Liver (tissue), 9 donors: ENCODE results near the gene EFNA2. TPM values are rescaled to one million over a fixed set of nuclear protein-coding genes. Genes with fewer than 3 reads are reported as not detected.

ENCODE experiments used
- DNase-seq: peaks from one replicate; pipeline ENCODE4 v3.0.0-alpha.2; 2017; ENCODE audit warnings: low spot score
- H3K27ac ChIP-seq, 2 donors: one replicate each; pipeline ENCODE4 v1.7.0; 2013; ENCODE audit warnings: inconsistent platforms in 2 of 2, low read length in 2 of 2, control low read depth in 1 of 2, low read depth in 1 of 2, mild to moderate bottlenecking in 1 of 2
- H3K27me3 ChIP-seq, 4 donors: one replicate each; pipeline versions ENCODE4 v1.6.1 to v1.7.0; 2013; ENCODE audit warnings: low read length in 3 of 4, inconsistent platforms in 1 of 4, mild to moderate bottlenecking in 1 of 4, moderate library complexity in 1 of 4; ENCODE audit not compliant: control insufficient read depth in 4 of 4, insufficient read depth in 4 of 4
- H3K36me3 ChIP-seq, 4 donors: one replicate each; pipeline versions ENCODE4 v1.6.1 to v1.7.0; 2013; ENCODE audit warnings: low read length in 3 of 4, mild to moderate bottlenecking in 3 of 4, low read depth in 1 of 4, moderate library complexity in 1 of 4; ENCODE audit not compliant: control insufficient read depth in 4 of 4, insufficient read depth in 3 of 4
- H3K4me1 ChIP-seq, 4 donors: one replicate each; pipeline versions ENCODE4 v1.6.1 to v1.7.0; 2013; ENCODE audit warnings: low read length in 3 of 4, mild to moderate bottlenecking in 3 of 4, moderate library complexity in 1 of 4; ENCODE audit not compliant: control insufficient read depth in 4 of 4, insufficient read depth in 4 of 4
- H3K4me3 ChIP-seq, 3 donors: one replicate each; pipeline versions ENCODE4 v1.6.1 to v1.7.0; 2013; ENCODE audit warnings: low read length in 3 of 3, control low read depth in 1 of 3, low read depth in 1 of 3, mild to moderate bottlenecking in 1 of 3
- H3K9ac ChIP-seq, 2 donors: one replicate each; pipeline ENCODE4 v1.7.0; 2013; ENCODE audit warnings: low read length in 2 of 2, mild to moderate bottlenecking in 2 of 2, moderate library complexity in 2 of 2, control low read depth in 1 of 2, low read depth in 1 of 2
- H3K9me3 ChIP-seq, 4 donors: one replicate each; pipeline versions ENCODE4 v1.6.1 to v1.7.0; 2013; ENCODE audit warnings: low read length in 3 of 4; ENCODE audit not compliant: control insufficient read depth in 4 of 4
- EGR1 ChIP-seq, 2 donors: IDR thresholded peaks; 2 replicates each; pipeline ENCODE4 v1.6.1; 2016 to 2018; ENCODE audit warnings: antibody characterized with exemption in 2 of 2, low read depth in 2 of 2
- FOXA2 ChIP-seq: IDR thresholded peaks from 2 replicates; pipeline ENCODE4 v1.6.1; 2016; ENCODE audit warnings: antibody characterized with exemption
- GABPA ChIP-seq, 2 donors: IDR thresholded peaks in 1 of 2; conservative IDR thresholded peaks in 1 of 2; 2 replicates each; pipeline ENCODE4 v1.6.1; 2016; ENCODE audit warnings: antibody characterized with exemption in 2 of 2, mild to moderate bottlenecking in 1 of 2, moderate library complexity in 1 of 2
- HNF4A ChIP-seq, 2 donors: conservative IDR thresholded peaks; 2 replicates each; pipeline ENCODE4 v1.6.1; 2016; ENCODE audit warnings: antibody characterized with exemption in 2 of 2, mild to moderate bottlenecking in 2 of 2
- HNF4G ChIP-seq: IDR thresholded peaks from 2 replicates; pipeline ENCODE4 v1.6.1; 2016; ENCODE audit warnings: antibody characterized with exemption
- JUND ChIP-seq, 2 donors: IDR thresholded peaks; 2 replicates each; pipeline ENCODE4 v1.6.1; 2016; ENCODE audit warnings: antibody characterized with exemption in 2 of 2
- NR2F2 ChIP-seq: IDR thresholded peaks from 2 replicates; pipeline ENCODE4 v1.6.1; 2016; ENCODE audit warnings: antibody characterized with exemption
- RAD21 ChIP-seq, 2 donors: IDR thresholded peaks; 2 replicates each; pipeline ENCODE4 v1.6.1; 2016; ENCODE audit warnings: antibody characterized with exemption in 2 of 2, mild to moderate bottlenecking in 2 of 2
- REST ChIP-seq: IDR thresholded peaks from 2 replicates; pipeline ENCODE4 v1.6.1; 2016; ENCODE audit warnings: antibody characterized with exemption, mild to moderate bottlenecking
- TAF1 ChIP-seq: conservative IDR thresholded peaks from 2 replicates; pipeline ENCODE4 v1.6.1; 2016; ENCODE audit warnings: antibody characterized with exemption, mild to moderate bottlenecking
- YY1 ChIP-seq: IDR thresholded peaks from 2 replicates; pipeline ENCODE4 v1.6.1; 2016; ENCODE audit warnings: antibody characterized with exemption, mild to moderate bottlenecking
- WGBS: extraction: QIAGEN DNeasy Blood & Tissue Kit; methylation state at CpG from one replicate; pipeline ENCODE4 v1.1.7; 2013; 5-methylcytosine and 5-hydroxymethylcytosine counted together
- polyA plus RNA-seq, 2 donors: library from polyadenylated mRNA; stranded (reverse) in 1 of 2; unstranded in 1 of 2; fragments of 200-250 nt in 1 of 2; fragments of >200 nt in 1 of 2; fragmentation: Nextera tagmentation in 1 of 2; extraction: Ambion mirVana in 1 of 2; gene quantifications; one replicate each; pipeline versions ENCODE4 v1.2.1 to v1.2.3, GENCODE V29; 2013 to 2015
- total RNA-seq, 2 donors: library from RNA; depleted of rRNA; stranded (reverse); fragments of >200 nt; gene quantifications; one replicate each; pipeline ENCODE4 v1.2.3, GENCODE V29; 2014
- TF ChIP-seq, protein P1 (sequence below): IDR thresholded peaks from 2 replicates; pipeline ENCODE4 v1.6.1; 2016; ENCODE audit warnings: antibody characterized with exemption
- donor health status: healthy.
- donor health status: healthy.
- donor health status: healthy.
- donor health status: healthy.
- donor health status: healthy.

EFNA2 gene
- total and polyA plus RNA-seq, 4 donors = 0.98 to 9.8 (median 4.3) TPM

DNA sequence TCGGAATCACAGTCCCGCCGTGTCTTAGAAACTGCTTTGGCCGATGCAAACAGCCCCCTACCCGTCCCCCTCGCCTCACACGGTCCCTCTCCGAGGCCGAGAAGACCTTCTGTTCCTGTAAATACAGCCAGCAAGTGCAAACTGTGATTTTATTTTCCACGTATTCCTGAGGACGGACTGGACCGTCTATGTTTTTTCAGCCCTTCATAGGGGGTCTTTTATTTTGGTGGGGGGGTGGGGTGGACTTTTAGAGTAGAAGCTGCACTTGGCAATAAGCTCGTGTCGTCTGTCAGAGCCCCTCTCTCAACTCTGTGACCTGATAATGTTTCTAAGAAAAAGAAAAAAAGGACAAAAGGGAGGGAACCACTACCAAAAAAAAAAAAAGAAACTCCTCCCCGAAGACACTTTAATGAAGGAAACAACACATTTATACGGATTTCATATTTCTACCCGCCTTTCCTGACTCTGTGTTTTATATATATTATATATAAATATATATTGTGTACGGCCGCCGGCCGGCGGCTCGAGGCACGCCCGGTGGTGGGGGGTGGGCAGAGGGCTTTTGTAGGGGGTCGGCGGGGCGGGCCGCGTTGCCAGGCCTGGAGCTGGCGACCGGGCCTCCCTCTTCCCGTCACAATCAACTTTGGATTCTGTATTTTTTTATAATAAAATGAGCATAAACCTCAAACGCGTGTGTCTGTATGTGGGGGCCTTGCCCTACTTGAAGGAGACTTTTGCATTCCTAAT lies 15.2 kb downstream of the EFNA2 start:
- Histone ChIP-seq H3K36me3 (peaks cover 0 to 5% (median 0%) of the 10 kb centered on the region in 4 donors), H3K27me3 (no peaks in the 10 kb centered on the region), H3K9me3 (no peaks in the 10 kb centered on the region), H3K9ac (no peak overlapping the region), H3K4me1 (peaks cover 2 to 10% (median 7%) of the 10 kb centered on the region in 4 donors), H3K27ac (no peak overlapping the region), H3K4me3 (no peak overlapping the region)
- TF ChIP-seq GABPA (IDR thresholded peaks at IDR 0.05 in 1 of 2, conservative IDR thresholded peaks at IDR 0.05 in 1 of 2) = no peak
- TF ChIP-seq, protein P1, sequence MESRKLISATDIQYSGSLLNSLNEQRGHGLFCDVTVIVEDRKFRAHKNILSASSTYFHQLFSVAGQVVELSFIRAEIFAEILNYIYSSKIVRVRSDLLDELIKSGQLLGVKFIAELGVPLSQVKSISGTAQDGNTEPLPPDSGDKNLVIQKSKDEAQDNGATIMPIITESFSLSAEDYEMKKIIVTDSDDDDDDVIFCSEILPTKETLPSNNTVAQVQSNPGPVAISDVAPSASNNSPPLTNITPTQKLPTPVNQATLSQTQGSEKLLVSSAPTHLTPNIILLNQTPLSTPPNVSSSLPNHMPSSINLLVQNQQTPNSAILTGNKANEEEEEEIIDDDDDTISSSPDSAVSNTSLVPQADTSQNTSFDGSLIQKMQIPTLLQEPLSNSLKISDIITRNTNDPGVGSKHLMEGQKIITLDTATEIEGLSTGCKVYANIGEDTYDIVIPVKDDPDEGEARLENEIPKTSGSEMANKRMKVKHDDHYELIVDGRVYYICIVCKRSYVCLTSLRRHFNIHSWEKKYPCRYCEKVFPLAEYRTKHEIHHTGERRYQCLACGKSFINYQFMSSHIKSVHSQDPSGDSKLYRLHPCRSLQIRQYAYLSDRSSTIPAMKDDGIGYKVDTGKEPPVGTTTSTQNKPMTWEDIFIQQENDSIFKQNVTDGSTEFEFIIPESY = no peak
- TF ChIP-seq RAD21 (IDR thresholded peaks at IDR 0.05) = no peak
- no peak for TF ChIP-seq REST
- TF ChIP-seq TAF1 = no peak
- no peak for TF ChIP-seq YY1
- WGBS = 90% methylated on average over 35 of the region's 35 CpGs
- no peak for DNase-seq

GRCh38 chr19:1302533-1303239 lies 17.0 kb downstream of the EFNA2 start:
- H3K4me3 ChIP-seq = no peak overlapping the region
- H3K4me1 ChIP-seq = peaks cover 2 to 10% (median 7%) of the 10 kb centered on the region in 4 donors
- no peak overlapping the region for H3K9ac ChIP-seq
- TF ChIP-seq REST (no peak), EGR1 (IDR thresholded peaks at IDR 0.05; ENCODE audit: low read depth in 2 of 2) (no peak), FOXA2 (no peak), NR2F2 (no peak), HNF4A (conservative IDR thresholded peaks at IDR 0.05) (no peak), JUND (IDR thresholded peaks at IDR 0.05) (no peak), HNF4G (no peak), RAD21 (IDR thresholded peaks at IDR 0.05) (no peak), GABPA (IDR thresholded peaks at IDR 0.05 in 1 of 2, conservative IDR thresholded peaks at IDR 0.05 in 1 of 2) (no peak)
- no peaks in the 10 kb centered on the region for H3K27me3 ChIP-seq
- 82% methylated on average over 36 of the region's 36 CpGs for WGBS
- no peak overlapping the region for H3K27ac ChIP-seq
- no peaks in the 10 kb centered on the region for H3K9me3 ChIP-seq
- H3K36me3 ChIP-seq = peaks cover 0 to 5% (median 0%) of the 10 kb centered on the region in 4 donors
- DNase-seq = no peak
